Activated CD4-positive, CD25-positive, alpha-beta regulatory T cell treated with anti-CD3 and anti-CD28 coated beads, Interleukin-2, amount 50 U/mL, for 72 hours (primary cell): ENCODE measurements around the gene OPN1SW.

Experiments
- DNase-seq: peaks from one replicate; pipeline ENCODE4 v3.0.0; 2021

The OPN1SW gene

GRCh38 chr7:128729494-128729893 is 46.1 kb downstream of the OPN1SW start:
- DNase-seq, result no peak

GRCh38 chr7:128728598-128728997 is 47.0 kb downstream of the OPN1SW start:
- no peak for DNase-seq

- DNase-seq, result no peak
Observed at GRCh38 chr7:128727239-128727638, 48.4 kb downstream of the OPN1SW start.

GRCh38 chr7:128726737-128727072 is 48.9 kb downstream of the OPN1SW start:
- no peak for DNase-seq

GRCh38 chr7:128726059-128726736 is 49.4 kb downstream of the OPN1SW start:
- no peak for DNase-seq

- no peak for DNase-seq
Observed at GRCh38 chr7:128725531-128725930, 50.1 kb downstream of the OPN1SW start.

- DNase-seq, result no peak
Observed at GRCh38 chr7:128724743-128725142, 50.9 kb downstream of the OPN1SW start.
